Liver (tissue), 3 donors: ENCODE data around the gene CHSY1.

Source experiments
- ATF3 ChIP-seq: IDR thresholded peaks from 2 replicates; pipeline ENCODE4 v1.6.1; 2016; ENCODE audit warnings: antibody characterized with exemption
- CTCF ChIP-seq: fragments of 150-350 bp; IDR thresholded peaks from 2 replicates; pipeline ENCODE4 v1.5.1; 2017; ENCODE audit warnings: improper control_type of control experiment, low read depth, low read length; ENCODE audit not compliant: missing input control
- FOXA1 ChIP-seq: IDR thresholded peaks from 2 replicates; pipeline ENCODE4 v1.6.1; 2016; ENCODE audit warnings: antibody characterized with exemption
- RAD21 ChIP-seq, 2 donors: IDR thresholded peaks; 2 replicates each; pipeline ENCODE4 v1.6.1; 2016; ENCODE audit warnings: antibody characterized with exemption in 2 of 2, mild to moderate bottlenecking in 2 of 2
- SP1 ChIP-seq: IDR thresholded peaks from 2 replicates; pipeline ENCODE4 v1.6.1; 2018; ENCODE audit warnings: antibody characterized with exemption, mild to moderate bottlenecking
- TAF1 ChIP-seq: conservative IDR thresholded peaks from 2 replicates; pipeline ENCODE4 v1.6.1; 2016; ENCODE audit warnings: antibody characterized with exemption, mild to moderate bottlenecking
- YY1 ChIP-seq: IDR thresholded peaks from 2 replicates; pipeline ENCODE4 v1.6.1; 2016; ENCODE audit warnings: antibody characterized with exemption, mild to moderate bottlenecking
- ZBTB33 ChIP-seq: IDR thresholded peaks from 2 replicates; pipeline ENCODE4 v1.6.1; 2016; ENCODE audit warnings: antibody characterized with exemption
- donor health status: healthy.
- donor health status: healthy.

GRCh38 chr15:101133751-101134261 lies 118.0 kb downstream of the CHSY1 start:
- no peak for TF ChIP-seq FOXA1
- no peak for TF ChIP-seq CTCF
- no peak for TF ChIP-seq ZBTB33
- no peak for TF ChIP-seq TAF1
- no peak for TF ChIP-seq SP1
- TF ChIP-seq ATF3 = no peak
- TF ChIP-seq RAD21 (IDR thresholded peaks at IDR 0.05) = no peak
- TF ChIP-seq YY1 = no peak
